Omental fat pad (tissue), 4 donors: Measurements from ENCODE around the gene AGBL4. TPM values are rescaled to one million over a fixed set of nuclear protein-coding genes. Genes with fewer than 3 reads are reported as not detected.

Experiments
- ATAC-seq: fragments of 150-250 bp; one replicate; pipeline ENCODE4 v1.9.1; 2016; ENCODE audit warnings: mild to moderate bottlenecking, moderate library complexity; ENCODE audit not compliant: low FRiP score
- DNase-seq: peaks from one replicate; pipeline ENCODE4 v3.0.0-alpha.2; 2019; ENCODE audit warnings: low spot score
- CTCF ChIP-seq, 3 donors: fragments of 450-650 bp; IDR thresholded peaks; one replicate each; pipeline ENCODE4 v1.5.1; 2016 to 2017; ENCODE audit warnings: antibody characterized with exemption in 3 of 3, mild to moderate bottlenecking in 3 of 3, moderate library complexity in 2 of 3
- total RNA-seq, 4 donors: library from RNA; depleted of rRNA; stranded (reverse); fragments of >200 nt; gene quantifications; one replicate each; pipeline ENCODE4 v1.1.0, GENCODE V29; 2016

The AGBL4 gene
- total RNA-seq, 4 donors from 2014 or later, result 0.31 to 1.1 (median 0.50) TPM

GRCh38 chr1:49626472-49626871 lies 397.3 kb downstream of the AGBL4 start:
- no peak for TF ChIP-seq CTCF (IDR thresholded peaks at IDR 0.05)
- no peak for DNase-seq

GRCh38 chr1:49622877-49623276 lies 400.9 kb downstream of the AGBL4 start:
- DNase-seq (no peak), ATAC-seq (no peak)
- TF ChIP-seq CTCF (IDR thresholded peaks at IDR 0.05), result no peak

More at GRCh38 chr1:49626472-49626871, 397.3 kb downstream of the AGBL4 start:
- ATAC-seq, result no peak

- TF ChIP-seq CTCF (IDR thresholded peaks at IDR 0.05), result no peak
- DNase-seq (no peak), ATAC-seq (no peak)
Measured at GRCh38 chr1:49606082-49606481, 417.7 kb downstream of the AGBL4 start.

- ATAC-seq, result no peak
- TF ChIP-seq CTCF (IDR thresholded peaks at IDR 0.05), result no peak
- no peak for DNase-seq
Measured at GRCh38 chr1:49597436-49597835, 426.3 kb downstream of the AGBL4 start.

GRCh38 chr1:49576327-49576901 lies 447.3 kb downstream of the AGBL4 start:
- ATAC-seq (no peak), DNase-seq (no peak)
- TF ChIP-seq CTCF (IDR thresholded peaks at IDR 0.05), result no peak

- ATAC-seq (no peak), DNase-seq (no peak)
- TF ChIP-seq CTCF (IDR thresholded peaks at IDR 0.05), result no peak
Measured at GRCh38 chr1:49556676-49557234, 467.0 kb downstream of the AGBL4 start.

GRCh38 chr1:49552101-49552500 lies 471.7 kb downstream of the AGBL4 start:
- DNase-seq (no peak), ATAC-seq (no peak)
- TF ChIP-seq CTCF (IDR thresholded peaks at IDR 0.05), result no peak
